K562 (cell line): ENCODE results near the gene RBL1.

Source experiments
- ARHGAP35 ChIP-seq: fragments of 450-650 bp; IDR thresholded peaks from 2 replicates; pipeline ENCODE4 v1.6.1; 2018; ENCODE audit not compliant: partially characterized antibody
- CHD1 ChIP-seq: fragments of 200-600 bp; sonication (generic); IDR thresholded peaks from one replicate; pipeline ENCODE4 v1.6.1; 2012; ENCODE audit warnings: mild to moderate bottlenecking, moderate library complexity, low read length, inconsistent platforms
- FOS ChIP-seq: IDR thresholded peaks from 3 replicates; pipeline ENCODE4 v1.6.1; 2011; ENCODE audit not compliant: insufficient read length; ENCODE audit errors: extremely low read depth
- HDAC1 ChIP-seq, 2 experiments: fragments of 450-650 bp; IDR thresholded peaks; 2 replicates each; pipeline ENCODE4 v1.6.1; 2016 to 2017; ENCODE audit warnings: inconsistent platforms in 1 of 2, mild to moderate bottlenecking in 1 of 2, moderate library complexity in 1 of 2
- JUND ChIP-seq, 2 experiments: IDR thresholded peaks; 2 replicates in 1 of 2; 3 replicates in 1 of 2; pipeline ENCODE4 v1.6.1; 2011; ENCODE audit warnings: borderline replicate concordance in 2 of 2, low read depth in 2 of 2, low read length in 2 of 2, improper control_type of control experiment in 1 of 2, missing biosample characterization in 1 of 2, missing genetic modification characterization in 1 of 2, missing genetic modification reagents in 1 of 2
- MAFG ChIP-seq: fragments of 450-650 bp; conservative IDR thresholded peaks from 2 replicates; pipeline ENCODE4 v1.6.1; 2016; ENCODE audit warnings: missing genetic modification characterization, missing compliant biosample characterization
- MTF1 ChIP-seq: fragments of 250-450 bp; sonication (Bioruptor Pico); IDR thresholded peaks from 2 replicates; pipeline ENCODE4 v1.9.0; 2021; ENCODE audit warnings: moderate library complexity, mild to moderate bottlenecking, inconsistent platforms, borderline replicate concordance
- NFE2L1 ChIP-seq: fragments of 450-650 bp; IDR thresholded peaks from 2 replicates; pipeline ENCODE4 v1.6.1; 2016; ENCODE audit warnings: missing genetic modification characterization, low read depth, mild to moderate bottlenecking, missing compliant biosample characterization, moderate library complexity, borderline replicate concordance
- POLR2A ChIP-seq: fragments of 450-650 bp; conservative IDR thresholded peaks from 2 replicates; pipeline ENCODE4 v1.6.1; 2016
- TF ChIP-seq, protein P1 (sequence below), 3 experiments: IDR thresholded peaks in 2 of 3; conservative IDR thresholded peaks in 1 of 3; 2 replicates each; pipeline ENCODE4 v1.5.1; 2011 to 2012; ENCODE audit warnings: low read length in 3 of 3, mild to moderate bottlenecking in 3 of 3, control low read depth in 2 of 3, improper control_type of control experiment in 1 of 3, inconsistent platforms in 1 of 3, low read depth in 1 of 3, mixed read lengths in 1 of 3, moderate library complexity in 1 of 3; ENCODE audit not compliant: insufficient read depth in 2 of 3
- TF ChIP-seq, protein P2 (sequence below): fragments of 450-650 bp; IDR thresholded peaks from 2 replicates; pipeline ENCODE4 v1.6.1; 2018; ENCODE audit not compliant: partially characterized antibody

DNA sequence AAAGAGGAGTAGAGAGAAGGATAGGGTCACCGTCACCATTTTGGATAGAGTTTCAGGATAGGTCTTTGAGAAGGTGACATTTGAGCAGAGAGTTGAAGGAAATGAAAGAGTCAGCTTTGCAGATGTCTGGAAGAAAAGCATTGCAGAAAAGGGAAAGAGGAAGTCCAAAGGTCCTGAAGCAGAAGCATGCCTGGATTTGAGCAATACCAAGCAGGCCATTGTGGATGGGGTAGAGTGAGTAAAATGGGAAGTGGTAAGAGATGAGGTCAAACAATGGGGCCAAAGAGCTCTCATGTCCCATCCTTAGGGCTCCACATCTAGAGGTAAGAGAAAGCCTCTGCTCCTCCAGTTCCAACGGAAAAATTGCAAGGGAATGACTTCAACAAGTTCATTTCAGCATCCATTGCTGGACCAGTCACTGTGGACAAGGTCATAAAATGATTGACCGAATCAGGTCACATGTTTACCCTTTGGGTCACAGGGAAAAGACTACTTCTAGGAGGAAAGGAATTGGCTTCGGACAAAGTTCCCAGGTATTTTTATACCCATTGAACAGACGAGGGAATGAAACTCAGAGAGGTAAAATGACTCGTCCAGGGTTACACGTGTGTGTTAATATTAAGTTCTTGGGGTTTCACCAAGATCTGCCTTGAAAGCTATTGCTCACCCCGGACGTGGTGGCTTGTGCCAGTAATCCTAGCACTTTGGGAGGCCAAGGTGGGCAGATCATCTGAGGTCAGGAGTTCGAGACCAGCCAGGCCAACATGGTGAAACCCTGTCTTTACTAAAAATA is 137.7 kb downstream of the RBL1 start:
- TF ChIP-seq NFE2L1 (tag): no peak
- no peak for TF ChIP-seq POLR2A
- TF ChIP-seq MAFG: no peak
- TF ChIP-seq, protein P1, sequence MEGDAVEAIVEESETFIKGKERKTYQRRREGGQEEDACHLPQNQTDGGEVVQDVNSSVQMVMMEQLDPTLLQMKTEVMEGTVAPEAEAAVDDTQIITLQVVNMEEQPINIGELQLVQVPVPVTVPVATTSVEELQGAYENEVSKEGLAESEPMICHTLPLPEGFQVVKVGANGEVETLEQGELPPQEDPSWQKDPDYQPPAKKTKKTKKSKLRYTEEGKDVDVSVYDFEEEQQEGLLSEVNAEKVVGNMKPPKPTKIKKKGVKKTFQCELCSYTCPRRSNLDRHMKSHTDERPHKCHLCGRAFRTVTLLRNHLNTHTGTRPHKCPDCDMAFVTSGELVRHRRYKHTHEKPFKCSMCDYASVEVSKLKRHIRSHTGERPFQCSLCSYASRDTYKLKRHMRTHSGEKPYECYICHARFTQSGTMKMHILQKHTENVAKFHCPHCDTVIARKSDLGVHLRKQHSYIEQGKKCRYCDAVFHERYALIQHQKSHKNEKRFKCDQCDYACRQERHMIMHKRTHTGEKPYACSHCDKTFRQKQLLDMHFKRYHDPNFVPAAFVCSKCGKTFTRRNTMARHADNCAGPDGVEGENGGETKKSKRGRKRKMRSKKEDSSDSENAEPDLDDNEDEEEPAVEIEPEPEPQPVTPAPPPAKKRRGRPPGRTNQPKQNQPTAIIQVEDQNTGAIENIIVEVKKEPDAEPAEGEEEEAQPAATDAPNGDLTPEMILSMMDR (IDR thresholded peaks at IDR 0.05 in 2 of 3, conservative IDR thresholded peaks at IDR 0.05 in 1 of 3; ENCODE audit: insufficient read depth in 2 of 3, low read depth in 1 of 3, low read length in 3 of 3): no peak
- TF ChIP-seq CHD1: no peak
- no peak for TF ChIP-seq HDAC1 (IDR thresholded peaks at IDR 0.05)
- no peak for TF ChIP-seq JUND (IDR thresholded peaks at IDR 0.05; ENCODE audit: borderline replicate concordance, low read depth, low read length)
- no peak for TF ChIP-seq JUND (tag; IDR thresholded peaks at IDR 0.05; ENCODE audit: borderline replicate concordance, low read depth, low read length)
- TF ChIP-seq FOS: no peak
- no peak for TF ChIP-seq ARHGAP35
- TF ChIP-seq, protein P2, sequence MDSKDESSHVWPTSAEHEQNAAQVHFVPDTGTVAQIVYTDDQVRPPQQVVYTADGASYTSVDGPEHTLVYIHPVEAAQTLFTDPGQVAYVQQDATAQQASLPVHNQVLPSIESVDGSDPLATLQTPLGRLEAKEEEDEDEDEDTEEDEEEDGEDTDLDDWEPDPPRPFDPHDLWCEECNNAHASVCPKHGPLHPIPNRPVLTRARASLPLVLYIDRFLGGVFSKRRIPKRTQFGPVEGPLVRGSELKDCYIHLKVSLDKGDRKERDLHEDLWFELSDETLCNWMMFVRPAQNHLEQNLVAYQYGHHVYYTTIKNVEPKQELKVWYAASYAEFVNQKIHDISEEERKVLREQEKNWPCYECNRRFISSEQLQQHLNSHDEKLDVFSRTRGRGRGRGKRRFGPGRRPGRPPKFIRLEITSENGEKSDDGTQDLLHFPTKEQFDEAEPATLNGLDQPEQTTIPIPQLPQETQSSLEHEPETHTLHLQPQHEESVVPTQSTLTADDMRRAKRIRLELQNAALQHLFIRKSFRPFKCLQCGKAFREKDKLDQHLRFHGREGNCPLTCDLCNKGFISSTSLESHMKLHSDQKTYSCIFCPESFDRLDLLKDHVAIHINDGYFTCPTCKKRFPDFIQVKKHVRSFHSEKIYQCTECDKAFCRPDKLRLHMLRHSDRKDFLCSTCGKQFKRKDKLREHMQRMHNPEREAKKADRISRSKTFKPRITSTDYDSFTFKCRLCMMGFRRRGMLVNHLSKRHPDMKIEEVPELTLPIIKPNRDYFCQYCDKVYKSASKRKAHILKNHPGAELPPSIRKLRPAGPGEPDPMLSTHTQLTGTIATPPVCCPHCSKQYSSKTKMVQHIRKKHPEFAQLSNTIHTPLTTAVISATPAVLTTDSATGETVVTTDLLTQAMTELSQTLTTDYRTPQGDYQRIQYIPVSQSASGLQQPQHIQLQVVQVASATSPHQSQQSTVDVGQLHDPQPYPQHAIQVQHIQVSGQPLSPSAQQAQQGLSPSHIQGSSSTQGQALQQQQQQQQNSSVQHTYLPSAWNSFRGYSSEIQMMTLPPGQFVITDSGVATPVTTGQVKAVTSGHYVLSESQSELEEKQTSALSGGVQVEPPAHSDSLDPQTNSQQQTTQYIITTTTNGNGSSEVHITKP: no peak
- no peak for TF ChIP-seq MTF1
